Activated CD4-positive, CD25-positive, alpha-beta regulatory T cell (primary cell): ENCODE results near the gene BAHCC1.

Source experiments
- DNase-seq, 4 experiments: peaks; one replicate each; lab custom pipeline; 2025; lab: John Stamatoyannopoulos, UW

BAHCC1 gene

GRCh38 chr17:81367171-81367570 lies 28.1 kb upstream of the BAHCC1 start:
- no peak for DNase-seq

GRCh38 chr17:81368161-81369022 lies 26.9 kb upstream of the BAHCC1 start:
- DNase-seq, result no peak

DNA sequence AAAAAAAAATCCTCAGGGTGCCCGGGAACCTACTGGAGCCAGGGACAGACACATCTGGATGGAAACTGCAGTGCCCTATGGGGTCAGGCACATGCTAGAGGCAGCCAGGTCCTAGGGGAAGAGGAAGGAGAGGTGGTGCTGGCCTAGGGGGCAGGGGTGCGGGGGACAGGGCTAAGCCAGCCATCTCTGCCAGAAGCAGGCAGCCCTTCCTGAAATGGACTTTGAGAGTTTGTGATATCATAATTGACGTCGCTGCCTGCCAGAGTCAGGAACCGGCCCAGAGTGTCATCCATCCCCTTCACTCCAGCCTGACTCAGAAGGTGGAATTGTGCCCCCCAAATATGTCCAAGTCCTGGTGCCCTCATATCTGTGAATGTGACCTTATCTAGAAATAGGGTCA lies 25.0 kb upstream of the BAHCC1 start:
- DNase-seq, result no peak

DNA sequence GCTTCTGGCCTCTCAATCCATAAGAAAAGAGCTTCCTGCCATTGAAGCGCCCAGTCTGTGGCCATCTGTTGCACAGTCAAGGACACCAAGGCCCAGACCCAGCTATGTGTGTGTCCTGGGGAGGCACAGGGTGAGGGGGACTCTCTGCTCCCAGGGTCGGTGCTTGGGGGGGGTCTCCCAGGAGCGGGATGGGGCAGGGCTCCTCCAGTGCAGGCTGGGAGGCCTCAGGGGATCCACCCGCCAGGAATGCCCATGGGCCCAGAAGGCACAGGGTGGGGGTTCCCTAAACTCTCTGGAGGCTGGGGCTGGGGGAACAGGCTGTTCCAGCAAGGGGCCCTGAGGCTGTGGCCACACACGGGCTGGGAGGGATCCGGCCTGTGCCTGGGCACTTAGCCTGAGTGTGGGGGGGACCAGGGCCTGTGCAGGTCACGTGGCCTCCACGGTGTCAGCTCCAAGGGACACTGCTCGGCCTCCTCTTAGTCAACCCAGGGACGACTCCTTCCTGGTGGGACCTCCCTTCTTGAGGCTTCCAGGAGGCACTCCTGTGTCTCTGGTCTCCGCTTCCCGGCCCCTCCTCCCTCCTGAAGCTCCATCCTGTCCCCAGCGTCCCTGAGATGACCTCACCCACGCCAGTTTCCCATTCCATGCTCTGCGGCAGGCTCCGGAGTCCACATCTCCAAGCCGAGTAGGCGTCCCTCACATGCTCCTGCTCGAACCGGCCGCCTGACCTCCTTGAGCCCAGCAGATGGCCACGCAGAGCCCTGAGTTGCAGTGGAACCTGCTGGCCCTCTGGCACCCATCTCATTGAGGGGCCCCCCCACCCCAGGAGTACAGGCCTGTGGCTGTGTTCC lies 23.1 kb upstream of the BAHCC1 start:
- no peak for DNase-seq

DNA sequence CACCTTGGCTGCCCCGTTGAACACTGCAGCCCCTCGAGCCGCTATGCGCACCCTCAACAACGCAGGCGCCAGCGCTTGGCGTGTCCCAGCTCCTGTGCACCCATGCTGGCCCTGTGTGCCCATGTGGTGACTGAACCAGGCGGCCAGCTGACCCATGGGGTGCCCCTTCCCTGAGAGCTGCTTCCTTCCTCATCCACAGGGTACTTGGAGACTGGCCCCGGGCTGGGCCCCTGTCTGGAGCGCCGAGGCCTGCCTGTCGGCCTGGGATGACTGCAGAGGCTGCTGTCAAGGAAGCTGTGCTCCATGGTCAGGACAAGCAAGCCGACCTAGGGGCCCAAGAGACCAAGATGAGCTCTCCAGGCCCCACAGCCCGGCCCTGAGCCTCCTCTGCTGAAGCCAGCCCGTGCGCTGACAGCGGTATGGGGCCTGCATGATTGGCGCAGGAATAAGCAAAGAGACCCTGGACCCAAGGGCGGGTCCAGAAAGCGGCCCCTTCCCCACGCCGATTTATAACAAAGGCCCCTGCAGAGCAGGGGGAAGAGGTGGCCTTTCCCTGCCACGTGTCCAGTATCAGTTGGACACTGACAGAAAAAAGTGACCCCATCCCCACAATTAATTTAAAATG lies 21.6 kb upstream of the BAHCC1 start:
- DNase-seq, result no peak

GRCh38 chr17:81374890-81375289 lies 20.4 kb upstream of the BAHCC1 start:
- DNase-seq, result no peak

- DNase-seq, result no peak
Observed at GRCh38 chr17:81376946-81377714, 18.1 kb upstream of the BAHCC1 start.

DNA sequence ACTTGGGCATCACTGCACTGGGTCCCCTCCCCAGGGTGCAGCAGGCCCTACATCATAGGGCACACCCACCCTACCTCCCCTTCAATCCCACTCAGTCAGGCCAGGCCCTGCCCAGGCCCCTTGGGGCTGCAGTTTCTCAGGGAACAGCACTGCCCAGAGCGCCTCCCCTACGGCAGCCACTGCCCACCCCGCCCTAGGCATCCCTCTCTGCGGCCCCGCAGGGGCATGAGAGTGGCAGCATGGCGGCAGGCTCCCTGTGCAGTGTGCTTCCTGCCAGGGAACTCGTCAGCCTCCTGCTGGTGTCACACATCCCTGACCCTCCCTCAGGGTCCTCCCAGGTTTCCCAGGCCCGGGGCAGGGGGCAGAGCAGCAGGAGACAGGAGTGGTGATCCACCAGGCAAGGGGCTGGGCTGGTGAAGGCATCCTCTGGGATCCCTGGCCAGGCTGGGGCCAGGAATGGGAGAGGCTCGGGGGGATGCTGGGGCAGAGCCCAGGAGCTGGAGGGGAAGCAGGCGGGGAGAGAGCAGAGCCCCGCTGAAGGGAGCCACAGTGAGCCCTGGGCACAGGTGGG lies 16.2 kb upstream of the BAHCC1 start:
- no peak for DNase-seq

GRCh38 chr17:81379523-81379942 lies 15.7 kb upstream of the BAHCC1 start:
- DNase-seq, result no peak

GRCh38 chr17:81380131-81380530 lies 15.1 kb upstream of the BAHCC1 start:
- no peak for DNase-seq

DNA sequence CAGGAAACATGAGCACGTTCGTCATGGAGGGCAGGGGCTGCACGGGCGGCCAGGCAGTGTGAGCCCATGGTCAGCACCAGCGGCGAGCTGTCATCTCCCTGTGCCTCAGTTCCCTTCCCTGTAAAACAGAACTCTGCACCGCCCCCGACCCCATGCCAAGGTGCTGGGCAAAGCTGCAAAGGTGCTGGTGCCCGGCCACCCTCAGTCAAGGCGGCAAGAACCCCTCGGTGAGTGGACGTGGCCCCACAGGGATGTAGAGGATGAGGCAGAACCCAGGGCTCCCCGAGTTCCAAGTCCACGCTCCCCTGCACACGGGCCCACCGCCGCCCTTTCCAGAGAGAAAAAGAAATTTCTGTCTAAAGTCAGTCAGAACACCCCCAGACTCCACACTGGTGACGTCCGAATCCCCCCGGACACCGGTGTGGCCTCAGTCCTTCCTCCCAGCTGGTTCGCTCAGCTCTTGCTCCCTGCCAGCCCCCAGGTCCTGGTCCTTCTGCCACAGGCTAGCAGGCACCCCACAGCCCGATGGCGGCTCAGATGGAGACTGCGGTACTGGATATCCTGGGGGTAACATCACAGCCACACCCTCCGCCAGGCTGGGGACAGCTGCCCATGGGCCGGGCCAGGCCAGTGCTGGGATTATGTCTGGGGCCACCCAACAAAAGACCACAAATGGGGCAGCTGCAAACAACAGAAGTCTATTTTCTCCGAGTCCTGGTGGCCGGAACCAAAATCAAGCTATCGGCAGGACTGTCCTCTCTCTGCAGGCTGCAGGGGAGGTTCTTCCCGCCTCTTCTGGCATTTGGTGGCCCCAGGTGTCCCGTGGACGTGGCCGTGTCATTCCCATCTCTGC lies 14.4 kb upstream of the BAHCC1 start:
- DNase-seq, result no peak

- no peak for DNase-seq
Observed at GRCh38 chr17:81381632-81382577, 13.4 kb upstream of the BAHCC1 start.

GRCh38 chr17:81382851-81383250 lies 12.4 kb upstream of the BAHCC1 start:
- no peak for DNase-seq

- no peak for DNase-seq
Observed at GRCh38 chr17:81383504-81384421, 11.5 kb upstream of the BAHCC1 start.

GRCh38 chr17:81384929-81385319 lies 10.3 kb upstream of the BAHCC1 start:
- DNase-seq, result no peak

- DNase-seq, result no peak
Observed at GRCh38 chr17:81385320-81386111, 9.7 kb upstream of the BAHCC1 start.

- no peak for DNase-seq
Observed at GRCh38 chr17:81386141-81386645, 9.1 kb upstream of the BAHCC1 start.
